GM19239 (cell line): ENCODE results near the gene C20orf144.

Source experiments
- DNase-seq: peaks from one replicate; pipeline ENCODE4 v3.0.0; 2011; ENCODE audit warnings: low spot score; ENCODE audit not compliant: insufficient read length
- FAIRE-seq: peaks from 2 replicates; lab custom pipeline; 2011; peaks lifted over from hg19 to GRCh38; lab: Jason Lieb, UNC

The C20orf144 gene

DNA sequence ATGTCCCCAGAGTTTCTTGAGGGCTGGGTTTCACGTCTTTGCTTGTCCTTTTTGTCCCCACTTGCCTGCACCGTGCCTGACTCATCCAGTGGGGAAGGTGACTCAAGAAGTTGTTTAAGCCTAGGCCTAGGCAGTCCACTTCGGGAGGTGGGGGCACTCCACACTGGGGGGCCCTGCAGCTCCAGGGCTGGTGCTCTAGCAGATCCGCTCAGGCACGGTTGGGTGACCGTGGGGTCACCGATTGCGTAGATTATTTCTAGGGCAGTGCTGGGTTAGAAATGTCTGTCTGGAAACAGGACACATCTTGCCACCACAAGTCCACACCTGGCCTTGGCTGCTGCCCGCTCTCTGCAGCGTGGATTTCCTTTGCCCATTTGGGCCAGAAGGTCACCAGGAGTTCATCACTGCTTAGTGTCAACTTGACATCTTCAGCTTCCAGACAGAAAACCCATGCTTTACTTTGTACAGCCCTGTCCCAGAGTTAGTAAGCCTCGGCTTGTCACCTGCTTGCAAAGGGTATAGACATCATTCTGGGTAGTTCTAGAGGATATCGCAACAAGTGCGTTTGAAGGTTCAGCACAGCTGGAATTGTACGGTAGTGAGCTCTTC is 13.6 kb upstream of the C20orf144 start:
- DNase-seq (no peak), FAIRE-seq (no peak)

DNA sequence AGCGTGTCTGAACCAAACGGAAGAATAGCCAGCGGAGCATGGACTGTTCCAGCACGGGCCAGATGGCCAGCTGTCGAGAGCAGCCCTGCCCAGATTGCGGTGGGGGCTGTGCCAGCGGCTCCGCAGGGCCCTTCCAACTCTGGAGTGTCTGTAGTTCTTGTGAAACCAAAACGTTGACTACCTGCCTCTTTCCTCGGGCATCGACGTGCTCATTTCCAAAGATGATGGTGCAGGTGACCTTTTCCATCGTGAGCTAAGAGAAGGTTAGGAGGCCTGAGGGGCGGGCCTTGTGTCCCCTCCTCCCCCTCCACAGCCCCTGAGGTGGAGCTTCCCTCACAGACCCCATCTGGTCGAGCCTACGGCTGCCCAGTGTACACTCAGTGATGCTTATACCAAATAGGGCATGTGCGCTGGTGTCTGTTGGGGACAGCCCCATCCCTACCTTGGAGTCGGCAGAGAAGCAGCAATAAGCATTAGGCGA is 12.9 kb upstream of the C20orf144 start:
- DNase-seq (no peak), FAIRE-seq (no peak)

DNA sequence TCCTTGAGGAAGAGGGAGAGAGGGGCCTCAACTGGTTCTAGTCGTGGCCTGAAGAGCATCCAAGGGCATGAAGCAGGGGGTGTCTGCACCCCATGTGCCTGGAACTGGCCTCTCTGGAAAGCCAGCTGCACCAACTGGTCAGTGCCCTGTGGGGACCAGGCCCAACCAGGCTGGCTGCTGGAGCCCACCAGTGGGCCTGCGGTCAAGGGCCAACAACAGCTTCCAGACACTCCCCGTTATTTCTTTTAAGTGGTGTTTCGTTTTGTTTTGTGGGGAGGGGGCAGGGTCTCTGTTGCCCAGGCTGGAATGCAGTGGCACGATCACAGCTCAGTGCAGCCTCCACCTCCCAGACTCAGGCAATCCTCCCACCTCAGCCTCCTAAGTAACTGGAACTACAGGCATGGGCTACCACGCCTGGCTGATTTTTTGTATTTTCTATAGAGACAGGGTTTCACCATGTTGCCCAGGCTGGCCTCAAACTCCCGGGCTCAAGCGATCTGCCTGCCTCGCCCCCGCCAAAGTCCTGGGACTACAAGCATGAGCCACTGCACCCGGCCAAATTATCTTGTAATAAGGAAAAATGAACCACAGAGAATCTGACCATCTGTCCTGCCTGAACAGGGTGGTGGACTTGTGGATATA is 11.9 kb upstream of the C20orf144 start:
- DNase-seq: no peak
- no peak for FAIRE-seq

DNA sequence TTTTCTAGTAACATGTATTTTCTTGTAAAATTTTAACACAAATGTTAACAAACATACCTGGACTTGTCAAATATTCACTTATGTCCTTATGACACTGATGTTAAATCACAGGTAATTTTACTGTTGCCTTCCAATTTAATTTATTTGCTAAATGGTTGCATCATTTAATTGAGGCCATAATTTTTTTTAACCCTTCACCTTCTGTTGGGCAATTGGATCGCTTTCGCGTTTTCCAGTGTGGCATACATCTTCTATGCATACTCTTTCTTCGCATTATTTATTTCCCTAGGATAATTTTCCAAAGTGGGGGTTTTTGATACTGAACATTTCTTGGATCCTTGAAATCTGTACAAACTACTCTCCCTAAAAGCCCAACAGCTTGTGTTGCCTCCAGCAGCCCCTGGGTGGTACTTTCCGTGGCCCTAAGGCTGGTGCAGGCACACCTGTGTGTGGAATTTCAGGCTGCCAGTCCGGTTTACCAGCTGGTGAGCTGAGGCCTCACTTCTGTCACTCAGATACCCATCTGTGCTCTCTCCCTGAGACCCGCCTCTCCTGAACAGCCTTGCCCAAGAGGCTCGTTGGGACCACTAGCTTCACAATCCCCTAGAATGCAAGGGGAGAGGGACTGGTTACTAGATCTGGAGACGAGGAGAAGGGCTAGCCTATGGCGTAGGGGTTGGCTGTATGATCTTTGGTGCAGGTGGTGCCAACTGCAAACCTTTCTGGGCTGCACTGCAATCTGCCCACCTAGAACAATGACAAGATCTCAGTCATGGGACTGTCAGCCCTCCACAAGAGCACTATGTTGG is 11.2 kb upstream of the C20orf144 start:
- FAIRE-seq (no peak), DNase-seq (no peak)

DNA sequence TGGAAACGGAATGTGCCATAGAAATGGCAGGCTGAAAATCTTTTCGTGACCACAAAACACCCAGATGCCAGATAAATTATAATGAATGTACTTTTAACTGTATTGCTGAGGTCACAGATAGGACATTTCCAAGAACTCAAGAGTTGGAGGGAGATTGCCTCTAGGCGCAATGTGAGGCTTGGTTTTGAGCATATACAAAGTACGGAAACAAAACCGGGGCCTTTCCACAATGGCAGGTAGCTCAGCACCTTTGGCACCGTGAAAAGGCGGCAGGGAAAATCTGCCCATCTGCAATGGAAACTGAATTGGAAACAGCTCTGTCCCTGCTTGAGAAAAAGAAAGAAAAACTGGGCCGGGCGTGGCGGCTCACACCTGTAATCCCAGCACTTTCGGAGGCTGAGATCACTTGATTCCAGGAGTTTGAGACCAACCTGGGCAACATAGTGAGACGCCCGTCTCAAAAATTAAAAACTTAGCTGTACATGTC is 10.5 kb upstream of the C20orf144 start:
- FAIRE-seq (no peak), DNase-seq (no peak)

DNA sequence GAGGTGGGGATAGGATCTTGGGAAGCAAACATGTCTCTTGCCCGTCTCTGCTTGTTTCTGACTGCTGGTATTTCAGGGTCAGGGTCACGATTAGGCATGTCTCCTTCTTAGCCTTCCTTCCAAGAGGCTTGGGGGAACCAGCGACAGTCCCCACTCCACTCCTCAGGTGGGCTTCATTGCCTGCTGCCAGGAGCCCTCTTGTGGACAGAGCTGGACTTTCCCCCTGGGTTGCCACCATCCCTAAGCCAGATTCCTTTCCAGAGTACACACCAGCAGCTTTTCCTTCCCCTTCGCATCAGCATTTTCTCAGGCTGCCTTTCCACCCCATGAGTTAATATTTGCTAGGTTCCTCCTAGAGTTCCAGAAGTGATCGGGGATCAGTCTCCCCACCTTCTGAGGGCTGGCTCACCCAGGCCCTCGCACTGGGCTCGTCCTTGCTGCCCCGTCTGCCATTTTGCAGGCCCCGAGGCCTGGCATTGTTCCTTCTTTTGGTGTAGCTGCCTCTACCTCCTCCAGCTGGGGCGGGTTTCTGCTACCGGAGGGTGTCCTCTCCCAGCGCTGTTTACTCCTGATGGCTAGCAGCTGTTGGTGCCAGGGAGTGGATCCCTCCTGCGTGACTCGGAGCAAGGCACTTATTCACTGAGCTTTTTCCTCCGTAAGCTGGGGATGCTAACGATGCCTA is 8.8 kb upstream of the C20orf144 start:
- DNase-seq: peak; percentile 75
- peak; percentile 85 for FAIRE-seq

DNA sequence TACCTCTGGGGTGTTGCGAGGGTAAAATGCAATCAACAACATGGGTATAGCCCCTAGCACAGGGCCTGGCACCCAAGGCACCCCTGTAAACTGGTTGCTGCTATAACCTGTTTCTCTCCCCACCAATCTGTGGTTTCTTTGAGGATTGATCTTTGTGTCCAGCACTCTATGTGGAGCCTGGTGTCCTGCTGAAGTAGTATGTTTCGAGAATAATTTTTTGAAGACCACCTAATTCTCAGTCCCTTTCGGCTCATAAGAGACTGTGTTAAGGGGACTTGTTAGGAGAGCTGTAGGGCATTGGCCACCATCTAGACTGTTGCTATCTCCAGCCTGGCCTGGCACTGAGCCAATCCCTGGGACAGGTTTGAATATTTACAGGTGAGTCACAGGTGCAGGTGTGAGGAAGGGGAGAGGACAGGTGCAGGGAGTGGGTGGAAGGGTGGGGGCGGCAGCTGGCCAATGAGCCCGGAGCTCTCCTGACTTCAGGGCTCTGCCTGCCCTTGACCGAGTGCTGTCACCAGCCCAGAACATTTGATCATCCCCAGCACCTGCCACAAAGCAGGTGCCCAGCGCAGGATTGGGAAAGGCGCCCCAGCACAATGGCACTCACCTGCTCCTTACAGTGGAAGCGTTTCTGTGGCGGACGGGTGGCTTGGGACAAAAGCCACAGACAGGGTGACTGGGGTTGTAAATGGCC is 8.1 kb upstream of the C20orf144 start:
- FAIRE-seq (no peak), DNase-seq (no peak)

DNA sequence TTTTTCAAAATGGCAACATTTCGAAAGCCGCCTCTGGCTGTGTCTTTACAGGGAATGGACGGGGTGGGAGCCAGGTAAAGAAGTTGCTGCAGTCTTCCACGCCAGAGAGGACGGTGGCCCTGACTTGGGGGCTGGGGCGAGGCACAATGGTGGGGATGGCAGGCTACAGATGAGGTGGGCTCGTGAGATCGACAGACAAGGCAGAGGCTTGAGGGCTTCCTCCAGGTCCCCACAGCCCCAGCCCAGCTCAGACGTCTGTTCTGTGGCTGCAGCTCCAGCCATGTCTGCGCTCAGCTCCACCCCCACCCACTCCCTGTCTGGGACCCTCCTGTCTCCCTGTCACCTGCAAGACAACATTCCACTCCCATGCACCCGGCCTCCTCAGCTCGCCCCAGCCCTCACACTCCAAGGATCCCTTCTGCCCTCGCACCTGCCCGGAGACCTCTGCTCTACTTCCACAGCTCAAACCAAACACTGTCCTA is 7.4 kb upstream of the C20orf144 start:
- DNase-seq: no peak

DNA sequence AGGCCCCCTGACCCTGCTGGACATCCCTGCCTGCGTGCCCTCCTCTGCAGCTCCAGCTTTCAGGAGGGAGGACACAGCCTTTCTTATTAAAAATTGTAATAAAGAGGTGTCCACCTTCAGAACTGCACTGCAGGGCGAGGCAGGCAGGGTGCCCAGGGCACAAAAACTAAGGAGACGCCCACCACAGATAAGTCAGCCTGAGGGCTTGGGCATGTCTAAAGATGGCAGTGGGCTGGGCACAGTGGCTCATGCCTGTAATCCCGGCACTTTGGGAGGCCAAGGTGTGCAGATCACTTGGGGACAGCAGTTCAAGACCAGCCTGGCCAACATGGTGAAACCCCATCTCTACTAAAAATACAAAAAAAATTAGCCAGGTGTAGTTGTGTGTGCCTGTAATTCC is 7.0 kb upstream of the C20orf144 start:
- FAIRE-seq (no peak), DNase-seq (no peak)

More for the DNA sequence above, 7.4 kb upstream of the C20orf144 start:
- FAIRE-seq: no peak

DNA sequence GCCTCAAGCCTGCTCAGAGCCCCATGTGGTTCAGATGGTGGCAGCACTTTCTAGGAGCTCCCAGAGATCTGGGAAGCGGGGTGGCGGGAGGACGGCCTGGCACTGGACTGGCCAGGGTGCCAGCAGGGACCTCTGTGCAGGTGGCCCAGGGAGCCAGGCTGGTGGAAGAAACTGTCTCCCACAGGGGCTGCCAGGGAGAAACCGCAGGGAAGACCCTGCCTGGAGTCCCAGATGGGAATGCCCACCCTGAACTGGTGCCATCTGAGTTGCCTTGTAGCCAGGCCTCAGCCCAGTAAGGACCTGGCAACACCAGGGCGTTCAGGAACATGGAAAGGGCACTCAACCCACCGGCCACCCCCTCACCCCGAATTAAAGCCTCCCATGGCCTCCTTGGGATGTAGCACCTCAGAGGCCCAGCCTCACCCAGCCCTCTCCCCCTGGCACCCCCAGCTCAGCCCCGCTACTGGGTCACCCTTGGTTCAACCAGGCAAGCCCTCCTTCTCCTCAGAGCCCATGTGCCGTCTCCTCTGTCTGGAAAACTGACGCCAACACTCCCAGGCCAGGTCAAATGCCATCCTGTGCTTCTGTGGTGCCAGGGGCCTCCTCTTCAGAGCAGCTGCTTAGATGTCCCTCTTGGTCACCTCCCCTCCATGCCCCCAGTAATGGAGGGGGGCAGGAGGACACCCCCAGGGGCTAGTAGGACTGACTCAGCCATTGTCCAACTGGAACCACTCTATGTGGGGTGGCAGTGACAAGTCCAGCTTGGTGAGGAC is 5.9 kb upstream of the C20orf144 start:
- DNase-seq (no peak), FAIRE-seq (no peak)

DNA sequence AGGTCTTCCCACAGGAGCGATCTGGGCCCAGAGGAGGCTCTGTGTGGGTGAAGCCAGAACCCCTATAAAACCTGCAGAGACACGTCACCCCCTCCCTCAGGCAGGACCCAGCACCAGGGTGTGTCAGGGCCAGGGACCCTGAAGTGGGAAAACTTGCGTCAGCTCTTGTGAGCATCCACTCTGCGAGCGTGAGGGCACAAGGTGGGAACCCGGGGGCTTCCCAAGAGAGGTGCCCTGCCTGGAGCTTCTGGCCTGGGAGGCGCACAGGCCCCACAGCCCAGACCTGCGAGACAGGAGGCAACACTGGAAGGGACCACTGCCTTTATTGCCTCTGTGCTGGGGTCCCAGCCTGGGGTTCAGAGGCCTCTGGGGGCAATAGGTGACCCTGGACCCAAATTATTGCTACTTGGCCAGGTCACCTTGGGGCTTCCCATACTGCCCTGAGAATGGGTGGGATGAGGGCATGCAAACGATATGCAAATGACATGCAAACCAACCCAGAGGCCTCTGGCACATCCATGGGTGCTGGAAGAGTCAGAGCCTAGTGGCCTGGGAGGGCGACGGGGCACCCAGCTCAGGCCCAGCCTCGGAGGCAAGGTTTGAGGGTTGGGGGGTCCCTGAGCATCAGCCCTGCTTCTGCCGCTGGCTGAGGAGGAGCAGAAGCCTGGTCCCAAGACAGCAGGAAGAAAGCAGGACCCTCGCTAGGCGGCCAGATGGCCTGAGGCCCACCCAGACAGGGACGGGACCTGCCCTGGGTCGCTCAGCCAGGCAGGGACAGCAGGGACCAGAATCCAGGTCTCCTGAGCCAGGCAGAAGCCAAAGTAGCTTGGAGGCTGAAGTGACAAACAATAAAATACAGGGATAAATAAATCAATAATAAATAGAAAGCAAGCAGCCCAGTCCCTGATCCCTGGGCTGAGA is 5.1 kb upstream of the C20orf144 start:
- no peak for FAIRE-seq
- no peak for DNase-seq

DNA sequence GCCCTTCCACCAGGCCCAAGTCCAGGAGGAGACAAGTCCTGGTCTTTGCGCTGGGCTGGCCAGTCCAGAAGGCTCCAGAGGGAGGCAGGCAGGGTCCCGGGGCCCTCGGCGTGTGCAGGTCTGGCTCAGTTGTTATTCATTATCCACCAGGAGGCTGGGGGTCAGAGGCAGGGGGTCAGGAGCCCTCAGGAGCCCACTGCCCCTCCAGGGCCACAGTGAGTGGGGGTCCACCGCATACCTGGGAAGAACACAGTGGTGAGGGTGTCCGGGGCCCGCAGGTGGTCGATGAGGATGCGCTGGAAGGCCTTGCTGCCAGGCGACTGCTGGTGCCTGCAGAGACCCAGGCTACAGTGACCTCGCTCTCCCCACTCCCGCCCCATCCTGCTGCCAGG is 4.4 kb upstream of the C20orf144 start:
- no peak for FAIRE-seq
- DNase-seq: no peak

DNA sequence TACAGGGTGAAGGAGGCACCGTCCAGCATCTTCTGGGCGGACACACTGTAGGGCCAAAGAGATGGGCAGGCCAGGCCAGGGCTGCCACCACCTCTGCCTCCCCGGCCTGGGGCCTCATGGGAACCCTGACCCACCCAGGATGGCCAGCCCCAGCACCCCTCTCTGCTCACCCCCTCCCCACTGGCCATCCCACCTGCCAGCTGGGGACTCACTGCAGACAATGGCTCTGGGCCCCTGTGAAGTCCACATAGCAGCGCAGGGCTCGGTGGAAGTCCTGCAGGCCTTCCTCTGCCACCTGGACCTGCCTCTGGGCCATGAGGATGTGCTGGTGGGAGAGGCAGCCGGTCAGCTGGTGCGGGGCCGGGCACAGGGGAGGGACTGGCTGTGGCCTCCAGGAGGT is 3.6 kb upstream of the C20orf144 start:
- DNase-seq (no peak), FAIRE-seq (no peak)

DNA sequence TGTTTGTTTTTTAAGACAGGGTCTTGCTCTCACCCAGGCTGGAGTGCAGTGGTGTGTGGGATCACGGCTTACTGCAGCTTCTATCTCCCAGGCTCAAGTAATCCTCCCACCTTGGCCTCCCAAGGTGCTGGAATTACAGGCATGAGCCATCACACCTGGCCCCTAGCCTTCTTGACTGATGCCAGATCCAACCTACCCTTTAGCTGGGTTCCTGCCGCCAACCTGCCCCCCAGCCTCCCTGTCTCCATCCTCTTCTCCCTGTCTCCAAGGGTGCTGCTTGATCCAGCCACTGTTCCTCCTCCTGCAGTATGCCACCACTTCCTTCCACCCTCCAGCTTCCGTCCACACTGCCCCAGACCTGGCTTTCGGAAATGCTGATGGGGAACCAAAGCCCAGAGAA is 3.2 kb upstream of the C20orf144 start:
- DNase-seq: no peak

DNA sequence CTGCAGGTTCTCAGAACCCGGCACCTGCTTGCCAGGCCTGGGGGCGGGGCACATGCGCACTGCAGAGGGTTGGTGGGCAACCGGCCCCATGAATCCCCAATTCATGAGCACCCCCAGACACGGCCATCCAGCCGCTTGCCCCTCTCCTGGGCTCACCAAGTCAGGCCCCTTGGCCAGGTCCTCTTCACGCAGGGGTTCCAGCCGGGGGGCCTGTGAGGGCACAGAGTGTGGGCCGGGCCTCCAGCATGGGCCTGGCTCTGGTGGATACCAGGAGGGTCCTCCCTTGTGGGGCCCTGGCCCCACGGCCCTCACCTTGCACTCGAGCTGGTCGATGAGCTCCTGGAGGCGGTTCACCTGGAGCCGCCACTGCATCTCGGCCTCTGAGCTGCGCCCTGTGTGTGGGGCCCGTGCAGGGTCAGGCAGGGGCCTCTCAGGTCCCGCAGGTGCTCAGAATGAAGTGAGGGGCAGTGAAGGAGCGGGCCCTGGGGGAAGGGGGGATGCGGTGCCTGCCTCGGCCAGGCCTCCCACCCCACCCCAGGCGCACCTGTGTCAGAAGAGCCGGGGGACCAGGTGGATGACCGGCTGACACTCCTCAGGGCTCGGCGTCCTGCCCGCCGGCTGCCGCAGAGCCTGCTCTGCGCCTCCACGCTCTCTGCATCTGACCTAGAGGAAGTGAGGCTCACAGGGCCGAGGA is 2.6 kb upstream of the C20orf144 start:
- no peak for FAIRE-seq
- no peak for DNase-seq

More for the DNA sequence above, 3.2 kb upstream of the C20orf144 start:
- FAIRE-seq: no peak

DNA sequence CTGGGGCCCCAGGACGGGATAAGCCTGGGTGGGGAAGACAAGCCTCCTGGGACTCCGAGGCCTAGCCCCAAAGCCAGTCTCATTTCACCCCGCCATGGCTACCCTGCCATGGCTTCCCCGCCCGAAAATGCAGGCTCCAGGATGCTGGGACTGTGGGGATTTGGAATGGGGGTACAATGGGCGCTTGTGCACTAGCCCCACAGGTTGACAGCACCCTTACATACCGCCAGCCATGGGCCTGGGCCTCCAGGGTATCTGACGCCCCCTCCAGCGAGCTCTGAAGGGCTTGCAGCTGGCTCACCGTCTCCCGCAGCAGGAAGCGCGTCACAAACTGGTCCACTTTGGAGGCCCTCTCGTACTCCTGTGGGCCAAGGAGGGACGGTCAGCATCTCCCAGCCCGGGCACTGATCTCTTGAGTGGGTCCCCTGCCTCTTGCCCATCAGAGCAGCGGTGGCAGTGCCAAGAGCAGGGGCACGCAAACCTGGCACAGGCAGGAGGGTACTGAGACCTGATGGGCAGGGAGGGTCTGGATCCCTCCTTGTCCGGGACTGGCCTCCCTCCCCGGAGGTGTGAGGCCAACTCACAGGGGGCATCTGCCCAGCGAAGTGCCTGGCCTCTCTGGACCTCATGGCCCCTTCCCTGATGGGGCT is 2.0 kb upstream of the C20orf144 start:
- FAIRE-seq (no peak), DNase-seq (no peak)

DNA sequence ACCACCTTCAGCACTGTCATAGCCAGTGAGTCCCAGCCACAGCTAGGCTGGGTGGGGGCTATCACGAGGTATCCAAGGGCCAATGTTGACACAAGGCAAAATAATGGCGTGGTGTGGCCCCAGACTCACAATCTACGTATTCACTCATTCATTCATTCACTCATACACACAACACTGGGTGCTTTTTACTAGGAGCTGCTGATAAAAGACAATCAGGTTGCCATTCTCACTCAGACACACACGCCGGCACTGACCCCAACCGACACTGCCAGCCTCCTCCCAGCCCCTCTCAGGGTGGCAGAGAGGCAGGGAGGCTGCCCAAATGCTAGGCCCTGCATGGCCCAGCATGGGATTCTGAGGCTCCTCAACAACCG is 1.5 kb upstream of the C20orf144 start:
- no peak for DNase-seq
- no peak for FAIRE-seq
